RPMI7951 (cell line): ENCODE results near the gene MYL6B. TPM values are rescaled to one million over a fixed set of nuclear protein-coding genes. Genes with fewer than 3 reads are reported as not detected.
A peak's percentile ranks its signal among the peaks of the same experiment; 100 is the strongest.
"Not testable (repeated sequence)": the region's sequence is repeated elsewhere in the genome, so short reads cannot be mapped to it uniquely, and the experiment has no call there.

ENCODE experiments used
- DNase-seq: peaks from one replicate; pipeline ENCODE4 v3.0.0-alpha.2; 2012; ENCODE audit warnings: low read depth
- total RNA-seq: library from RNA; depleted of rRNA; stranded (reverse); fragments of >200 nt; shearing (Covaris generic); gene quantifications from 2 replicates; pipeline ENCODE4 v1.2.3, GENCODE V29; 2014

The MYL6B gene
- total RNA-seq, 1 experiment from 2014 or later = 62.7 TPM

- DNase-seq = no peak
These were observed 630 bp downstream of the MYL6B start for GRCh38 chr12:56152756-56153677.

GRCh38 chr12:56153678-56154065 lies 1.3 kb downstream of the MYL6B start:
- no peak for DNase-seq

- no peak for DNase-seq
These were observed 1.9 kb downstream of the MYL6B start for GRCh38 chr12:56154246-56154771.

- DNase-seq = no peak
These were observed 2.4 kb downstream of the MYL6B start for GRCh38 chr12:56154818-56155217.

GRCh38 chr12:56155256-56155845 lies 3.0 kb downstream of the MYL6B start:
- DNase-seq = no peak

- not testable (repeated sequence) for DNase-seq
These were observed 4.2 kb downstream of the MYL6B start for GRCh38 chr12:56156464-56157200.

- peak; percentile 84 for DNase-seq
These were observed 5.0 kb downstream of the MYL6B start for GRCh38 chr12:56157201-56158028.

- peak; percentile 96 for DNase-seq
These were observed 5.9 kb downstream of the MYL6B start, which contains the start of gene MYL6 for GRCh38 chr12:56158029-56158925. Gene MYL6 (plus strand): TSS chr12:56158359. CDS start chr12:56158402, 43 bp downstream.

GRCh38 chr12:56158926-56159461 lies 6.6 kb downstream of the MYL6B start:
- DNase-seq = peak; percentile 85

- DNase-seq = no peak
These were observed 7.2 kb downstream of the MYL6B start for GRCh38 chr12:56159482-56160192.

- peak; percentile 38 for DNase-seq
These were observed 7.9 kb downstream of the MYL6B start for GRCh38 chr12:56160193-56160763.

GRCh38 chr12:56160894-56161689 lies 8.7 kb downstream of the MYL6B start:
- DNase-seq = no peak

- DNase-seq = no peak
These were observed 9.4 kb downstream of the MYL6B start for GRCh38 chr12:56161690-56162351.

- DNase-seq = no peak
These were observed 10.3 kb downstream of the MYL6B start for GRCh38 chr12:56162468-56163290.

- no peak for DNase-seq
These were observed 11.4 kb downstream of the MYL6B start for GRCh38 chr12:56163533-56164344.

GRCh38 chr12:56164345-56164729 lies 11.9 kb downstream of the MYL6B start:
- DNase-seq = no peak
